ENCODE results near the gene COL5A2.

The COL5A2 gene

DNA sequence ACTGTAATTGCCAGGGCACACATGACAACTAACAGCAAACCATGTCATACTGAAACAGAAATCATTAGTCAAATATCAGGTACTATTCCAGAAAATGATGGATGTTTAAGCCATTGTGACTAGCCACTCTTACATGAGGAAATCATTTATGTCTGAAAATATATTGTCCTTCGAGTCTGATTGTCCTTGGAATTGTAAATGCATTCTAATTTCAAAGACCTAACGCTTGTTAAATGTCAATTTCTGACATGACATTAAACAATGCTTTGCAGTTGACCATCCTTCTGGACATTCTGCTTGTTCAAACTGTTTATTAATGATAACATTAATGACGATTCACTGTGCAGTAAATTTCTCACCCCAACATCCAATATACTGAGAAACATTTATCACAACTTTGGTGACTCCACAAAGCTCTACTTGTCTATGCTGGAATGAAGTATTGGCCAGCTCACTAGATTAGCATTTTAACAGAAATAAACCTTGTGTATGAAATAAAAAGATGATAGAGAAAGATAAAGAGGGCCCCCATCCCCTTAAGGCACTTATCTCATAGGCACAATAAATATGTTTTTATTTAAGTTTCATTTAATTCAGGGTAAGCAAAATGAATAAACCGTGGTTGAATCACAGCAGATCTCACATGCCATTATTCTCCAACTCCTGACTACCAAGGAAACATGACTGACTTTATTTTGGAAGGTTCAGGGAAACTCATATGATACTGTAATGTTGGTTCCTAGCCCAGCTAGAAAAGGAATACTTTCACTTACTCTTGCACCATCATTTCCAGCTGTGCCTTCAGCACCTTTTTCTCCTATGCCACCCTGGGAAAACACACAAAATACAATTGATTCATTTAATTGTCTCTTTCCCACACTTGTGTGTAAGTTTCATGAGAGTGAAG lies 123.1 kb downstream of the COL5A2 start:
- TF ChIP-seq, protein P1, sequence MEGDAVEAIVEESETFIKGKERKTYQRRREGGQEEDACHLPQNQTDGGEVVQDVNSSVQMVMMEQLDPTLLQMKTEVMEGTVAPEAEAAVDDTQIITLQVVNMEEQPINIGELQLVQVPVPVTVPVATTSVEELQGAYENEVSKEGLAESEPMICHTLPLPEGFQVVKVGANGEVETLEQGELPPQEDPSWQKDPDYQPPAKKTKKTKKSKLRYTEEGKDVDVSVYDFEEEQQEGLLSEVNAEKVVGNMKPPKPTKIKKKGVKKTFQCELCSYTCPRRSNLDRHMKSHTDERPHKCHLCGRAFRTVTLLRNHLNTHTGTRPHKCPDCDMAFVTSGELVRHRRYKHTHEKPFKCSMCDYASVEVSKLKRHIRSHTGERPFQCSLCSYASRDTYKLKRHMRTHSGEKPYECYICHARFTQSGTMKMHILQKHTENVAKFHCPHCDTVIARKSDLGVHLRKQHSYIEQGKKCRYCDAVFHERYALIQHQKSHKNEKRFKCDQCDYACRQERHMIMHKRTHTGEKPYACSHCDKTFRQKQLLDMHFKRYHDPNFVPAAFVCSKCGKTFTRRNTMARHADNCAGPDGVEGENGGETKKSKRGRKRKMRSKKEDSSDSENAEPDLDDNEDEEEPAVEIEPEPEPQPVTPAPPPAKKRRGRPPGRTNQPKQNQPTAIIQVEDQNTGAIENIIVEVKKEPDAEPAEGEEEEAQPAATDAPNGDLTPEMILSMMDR (IDR thresholded peaks at IDR 0.05; ENCODE audit: low read length, missing control alignments), result no peak
- H3K4me3 ChIP-seq (replicated peaks; ENCODE audit: low read depth, low read length), result no peak overlapping the region
- DNase-seq (ENCODE audit: low read depth), result peak; percentile 12

DNA sequence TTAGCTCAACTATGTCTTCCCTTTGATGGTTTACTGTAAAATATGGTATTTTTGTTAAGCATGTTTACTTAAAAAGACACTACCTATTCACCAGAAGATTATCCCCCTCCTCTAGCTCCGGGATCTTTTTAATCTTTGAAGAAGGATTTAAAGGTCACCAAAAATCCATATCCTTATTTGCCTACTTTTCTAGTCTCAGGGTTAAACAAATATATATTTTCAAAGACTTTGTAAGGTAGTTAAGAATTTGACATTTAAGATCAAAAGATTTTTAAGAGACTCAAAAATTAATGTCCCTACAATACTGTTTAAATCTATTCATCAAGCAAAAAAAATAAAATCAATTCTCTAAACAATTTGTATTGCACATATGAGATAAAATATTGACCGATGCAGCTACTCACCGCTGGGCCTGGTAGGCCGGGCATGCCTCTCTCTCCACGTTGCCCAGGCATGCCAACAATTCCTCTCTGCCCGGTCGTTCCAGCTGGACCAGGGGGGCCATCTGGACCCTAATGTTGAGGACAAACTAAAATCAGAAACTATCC lies 129.3 kb downstream of the COL5A2 start:
- DNase-seq (ENCODE audit: low read depth), result no peak
- H3K4me3 ChIP-seq (replicated peaks; ENCODE audit: low read depth, low read length), result no peak overlapping the region
- TF ChIP-seq, protein P1 (IDR thresholded peaks at IDR 0.05; ENCODE audit: low read length, missing control alignments), result no peak

DNA sequence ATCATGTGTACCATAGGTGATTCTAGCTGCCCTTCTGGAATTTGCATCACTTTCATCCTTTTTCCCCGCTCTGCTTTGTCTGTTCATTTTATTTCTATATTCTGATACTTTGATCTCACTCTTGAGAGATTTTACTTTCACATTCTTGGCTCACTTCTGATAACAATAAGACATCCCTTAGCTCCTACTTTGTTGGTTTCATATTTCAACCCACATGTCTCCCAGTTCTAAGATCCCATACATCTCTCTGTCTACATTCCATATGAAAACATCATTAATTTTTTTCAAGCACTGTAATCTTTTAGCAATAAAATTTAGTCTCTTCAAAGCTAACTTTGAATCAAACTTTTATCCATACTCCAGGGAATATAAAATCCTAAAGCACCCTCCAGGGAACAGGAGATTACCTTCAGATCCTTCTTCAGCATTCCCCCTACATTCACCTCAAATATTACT lies 129.8 kb downstream of the COL5A2 start:
- DNase-seq (ENCODE audit: low read depth), result no peak

DNA sequence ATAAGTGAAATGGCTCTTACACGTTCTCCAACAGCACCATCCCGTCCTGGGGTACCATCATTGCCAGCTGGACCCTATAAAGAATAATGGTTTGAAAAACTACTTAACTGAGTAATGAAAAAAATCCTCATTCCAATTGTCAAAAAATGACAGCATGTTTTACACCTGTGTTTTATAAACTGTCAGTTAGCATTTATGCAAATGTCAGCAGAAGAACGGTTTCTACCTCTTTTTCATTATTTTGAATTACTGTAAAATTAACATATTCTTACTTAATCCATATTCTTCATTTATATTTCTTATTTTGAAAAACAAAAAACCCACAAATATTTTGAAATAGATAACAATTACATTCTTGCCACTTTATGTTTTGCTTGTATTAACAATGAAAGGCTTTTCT lies 131.4 kb downstream of the COL5A2 start:
- H3K4me3 ChIP-seq (replicated peaks; ENCODE audit: low read depth, low read length), result no peak overlapping the region
- TF ChIP-seq, protein P1 (IDR thresholded peaks at IDR 0.05; ENCODE audit: low read length, missing control alignments), result no peak
- DNase-seq (ENCODE audit: low read depth), result no peak

More for the DNA sequence above, 129.8 kb downstream of the COL5A2 start:
- TF ChIP-seq, protein P1 (IDR thresholded peaks at IDR 0.05; ENCODE audit: low read length, missing control alignments), result no peak
- no peak overlapping the region for H3K4me3 ChIP-seq (replicated peaks; ENCODE audit: low read depth, low read length)

DNA sequence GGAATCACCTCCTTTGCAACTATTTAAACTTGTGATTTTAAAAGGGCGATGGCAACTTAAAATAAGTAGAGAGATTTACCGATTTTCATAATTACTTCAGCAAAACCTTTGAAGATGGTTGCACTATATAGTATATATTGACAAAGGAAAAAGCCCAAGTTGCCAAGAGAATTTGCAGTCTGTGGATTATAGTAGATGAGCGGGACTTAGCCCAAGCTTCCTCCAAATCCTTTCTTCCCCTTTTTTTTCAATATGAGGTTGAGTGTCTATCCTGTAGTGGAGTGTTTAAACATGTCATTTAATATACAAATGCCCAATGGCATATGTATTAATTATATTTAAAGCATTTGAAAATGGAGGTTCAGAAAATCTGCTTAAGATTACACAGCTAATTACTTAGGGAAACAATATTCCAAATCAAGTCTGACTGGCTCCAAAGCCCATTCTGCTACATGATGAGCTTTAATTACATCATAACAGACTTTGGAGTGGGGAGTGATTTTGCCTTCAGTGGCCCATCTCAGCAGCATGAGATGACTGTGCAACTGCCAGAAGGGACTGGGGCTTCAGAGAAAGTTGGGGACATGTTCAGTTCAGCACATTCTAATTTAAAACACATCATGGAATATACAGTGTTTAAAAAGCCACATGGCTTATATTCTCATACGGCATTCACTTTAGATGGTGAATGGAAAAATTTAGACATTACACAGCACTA lies 132.2 kb downstream of the COL5A2 start:
- no peak overlapping the region for H3K4me3 ChIP-seq (replicated peaks; ENCODE audit: low read depth, low read length)
- no peak for DNase-seq (ENCODE audit: low read depth)
- TF ChIP-seq, protein P1 (IDR thresholded peaks at IDR 0.05; ENCODE audit: low read length, missing control alignments), result no peak

DNA sequence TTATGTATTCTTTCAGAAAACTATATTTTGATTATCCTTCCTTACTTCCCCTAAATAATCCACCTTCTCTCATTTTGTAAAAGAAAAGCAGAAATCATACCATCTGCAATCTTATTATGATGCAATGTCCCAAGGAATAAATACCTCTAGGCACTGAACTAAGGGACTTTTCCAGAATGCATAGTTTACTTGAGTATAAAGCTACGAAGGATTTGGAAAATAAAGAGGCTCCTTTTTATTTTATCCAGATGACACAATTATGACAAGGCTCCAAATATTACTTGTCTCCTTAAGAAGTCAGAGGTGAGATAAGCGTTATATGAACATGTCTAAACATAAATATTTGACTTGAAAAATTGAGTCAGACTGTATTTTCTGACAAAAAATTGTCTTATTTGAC lies 133.2 kb downstream of the COL5A2 start:
- TF ChIP-seq, protein P1 (IDR thresholded peaks at IDR 0.05; ENCODE audit: low read length, missing control alignments), result no peak
- no peak for DNase-seq (ENCODE audit: low read depth)
- no peak overlapping the region for H3K4me3 ChIP-seq (replicated peaks; ENCODE audit: low read depth, low read length)

Data from fibroblast of pulmonary artery (primary cell).